CD14-positive monocyte (primary cell): ENCODE results near the gene ZNF544. TPM values are rescaled to one million over a fixed set of nuclear protein-coding genes. Genes with fewer than 3 reads are reported as not detected.

ENCODE experiments used
- DNase-seq, 3 donors: peaks; one replicate each; pipeline ENCODE4 v3.0.0-alpha.2; 2011 to 2022
- H2AFZ ChIP-seq: 2 replicates; pipeline ENCODE4 v1.6.0; 2012; ENCODE audit warnings: mild to moderate bottlenecking, low read depth, low read length, inconsistent platforms; ENCODE audit not compliant: insufficient read depth, poor library complexity, severe bottlenecking
- H3K27ac ChIP-seq, 2 donors: 1 replicate in 1 of 2; 2 replicates in 1 of 2; pipeline ENCODE4 v1.5.1; 2012 to 2013; ENCODE audit warnings: low read length in 2 of 2, control low read depth in 1 of 2, inconsistent platforms in 1 of 2, low read depth in 1 of 2, mild to moderate bottlenecking in 1 of 2
- H3K27me3 ChIP-seq, 2 donors: one replicate each; pipeline versions ENCODE4 v1.6.0 to v1.6.1; 2011 to 2013; ENCODE audit warnings: low read length in 2 of 2; ENCODE audit not compliant: control insufficient read depth in 2 of 2, insufficient read depth in 2 of 2
- H3K36me3 ChIP-seq, 2 donors: replicated peaks in 1 of 2; 1 replicate in 1 of 2; 2 replicates in 1 of 2; pipeline versions ENCODE4 v1.5.1 to v1.6.1; 2012 to 2013; ENCODE audit warnings: low read length in 2 of 2, control low read depth in 1 of 2, inconsistent platforms in 1 of 2, mild to moderate bottlenecking in 1 of 2; ENCODE audit not compliant: insufficient read depth in 2 of 2, control insufficient read depth in 1 of 2
- H3K4me1 ChIP-seq, 2 donors: 1 replicate in 1 of 2; 2 replicates in 1 of 2; pipeline versions ENCODE4 v1.5.1 to v1.6.1; 2012 to 2013; ENCODE audit warnings: low read length in 2 of 2, control low read depth in 1 of 2, inconsistent platforms in 1 of 2, mild to moderate bottlenecking in 1 of 2, moderate library complexity in 1 of 2; ENCODE audit not compliant: insufficient read depth in 2 of 2, control insufficient read depth in 1 of 2
- H3K4me2 ChIP-seq: replicated peaks from 2 replicates; pipeline ENCODE3; 2012; ENCODE audit warnings: low read length, moderate library complexity, mild to moderate bottlenecking; ENCODE audit not compliant: poor library complexity, severe bottlenecking; ENCODE audit errors: extremely low read depth
- H3K4me3 ChIP-seq, 3 experiments: fragments of 200-600 bp in 1 of 3; sonication (generic) in 1 of 3; replicated peaks in 1 of 3; 1 replicate in 2 of 3; 2 replicates in 1 of 3; pipeline ENCODE4 v1.5.1; 2011 to 2013; ENCODE audit warnings: low read length in 3 of 3, mild to moderate bottlenecking in 3 of 3, control low read depth in 2 of 3, low read depth in 2 of 3, inconsistent platforms in 1 of 3, moderate library complexity in 1 of 3
- H3K79me2 ChIP-seq: 2 replicates; pipeline ENCODE4 v1.6.0; 2012; ENCODE audit warnings: mild to moderate bottlenecking, control low read depth, inconsistent platforms, low read length, moderate library complexity; ENCODE audit not compliant: insufficient read depth
- H3K9ac ChIP-seq: 2 replicates; pipeline ENCODE4 v1.6.0; 2017; ENCODE audit warnings: low read length, mild to moderate bottlenecking; ENCODE audit not compliant: insufficient read depth, poor library complexity, severe bottlenecking
- H3K9me3 ChIP-seq, 2 donors: replicated peaks in 1 of 2; 1 replicate in 1 of 2; 2 replicates in 1 of 2; pipeline versions ENCODE4 v1.5.1 to v1.6.1; 2012 to 2013; ENCODE audit warnings: low read length in 2 of 2, control low read depth in 1 of 2; ENCODE audit not compliant: control insufficient read depth in 1 of 2, insufficient read depth in 1 of 2
- H4K20me1 ChIP-seq: 2 replicates; pipeline ENCODE4 v1.6.0; 2012; ENCODE audit warnings: mild to moderate bottlenecking, low read length, control low read depth, moderate library complexity; ENCODE audit not compliant: insufficient read depth
- H3K27ac Mint-ChIP-seq, 7 donors: one replicate each; pipeline ENCODE4 v1.8.0; 2020; ENCODE audit warnings: mild to moderate bottlenecking in 7 of 7, mixed read lengths in 7 of 7, moderate library complexity in 6 of 7, inconsistent platforms in 2 of 7
- H3K27me3 Mint-ChIP-seq, 3 donors: one replicate each; pipeline ENCODE4 v1.8.0; 2021 to 2022; ENCODE audit warnings: low read depth in 3 of 3, mild to moderate bottlenecking in 3 of 3, mixed read lengths in 3 of 3, moderate library complexity in 3 of 3, inconsistent platforms in 1 of 3
- H3K36me3 Mint-ChIP-seq, 2 donors: one replicate each; pipeline ENCODE4 v1.8.0; 2020; ENCODE audit warnings: mixed read lengths in 2 of 2, inconsistent platforms in 1 of 2, mild to moderate bottlenecking in 1 of 2
- H3K4me1 Mint-ChIP-seq: one replicate; pipeline ENCODE4 v1.8.0; 2020; ENCODE audit warnings: mild to moderate bottlenecking, mixed read lengths
- H3K4me3 Mint-ChIP-seq, 2 donors: one replicate each; pipeline ENCODE4 v1.8.0; 2020; ENCODE audit warnings: mild to moderate bottlenecking in 2 of 2, mixed read lengths in 2 of 2, moderate library complexity in 1 of 2
- H3K9me3 Mint-ChIP-seq, 7 donors: one replicate each; pipeline ENCODE4 v1.8.0; 2020 to 2022; ENCODE audit warnings: mixed read lengths in 7 of 7, mild to moderate bottlenecking in 6 of 7, moderate library complexity in 6 of 7, inconsistent platforms in 2 of 7
- CTCF ChIP-seq: fragments of 200-600 bp; IDR thresholded peaks from one replicate; pipeline ENCODE4 v1.8.0; 2022; ENCODE audit warnings: antibody characterized with exemption, mild to moderate bottlenecking
- WGBS: methylation state at CpG from one replicate; pipeline ENCODE4 v1.1.5; 2013; ENCODE audit warnings: missing lambda C conversion rate; ENCODE audit not compliant: insufficient coverage; 5-methylcytosine and 5-hydroxymethylcytosine counted together
- intact Hi-C, 2 donors: fragments of 100-400 bp; cut with micrococcal nuclease; formaldehyde crosslinking; loops; one replicate each; pipeline versions ENCODE4 v1.15.0 to v1.15.1; 2023
- polyA plus RNA-seq, 3 donors: library from polyadenylated mRNA; depleted of rRNA in 1 of 3; unstranded in 2 of 3; stranded (reverse) in 1 of 3; fragments of 300-500 nt in 2 of 3; fragments of >200 nt in 1 of 3; fragmentation: Illumina TruSeq in 2 of 3; gene quantifications; 1 replicate in 2 of 3; 2 replicates in 1 of 3; pipeline ENCODE4 v1.2.3, GENCODE V29; 2012 to 2021

The ZNF544 gene
- polyA plus RNA-seq, 3 donors = 1.5 to 7.9 (median 2.2) TPM

GRCh38 chr19:58227964-58228584 lies 640 bp upstream of the ZNF544 start:
- H3K27ac Mint-ChIP-seq = peak overlapping the region; percentile 30 to 91 (median 81)
- Histone ChIP-seq H3K4me2 (peak overlapping the region; percentile 92), H3K9me3 (peaks cover 70 to 79% of the 10 kb centered on the region in 2 donors), H3K27ac (peak overlapping the region; percentile 15 to 65), H4K20me1 (no peaks in the 10 kb centered on the region), H3K4me3 (peak overlapping the region; percentile 51 to 88 (median 60)), H3K27me3 (no peaks in the 10 kb centered on the region), H3K4me1 (peaks cover 13 to 14% of the 10 kb centered on the region in 2 donors), H2AFZ (peak overlapping the region; percentile 99), H3K79me2 (no peaks in the 10 kb centered on the region), H3K36me3 (peaks cover 21 to 34% of the 10 kb centered on the region in 2 donors), H3K9ac (peak overlapping the region; percentile 74)
- intact Hi-C loops = no loop called here
- no peak for DNase-seq
- H3K4me3 Mint-ChIP-seq = peak overlapping the region; percentile 94 to 97
- H3K27me3 Mint-ChIP-seq = peaks cover 0 to 8% (median 2%) of the 10 kb centered on the region in 3 donors
- TF ChIP-seq CTCF = no peak
- H3K36me3 Mint-ChIP-seq = peaks cover 33 to 41% of the 10 kb centered on the region in 2 donors
- H3K4me1 Mint-ChIP-seq = peaks cover 14% of the 10 kb centered on the region
- 8% methylated on average over 23 of the region's 23 CpGs for WGBS
- peaks cover 46 to 94% (median 86%) of the 10 kb centered on the region in 7 donors for H3K9me3 Mint-ChIP-seq

- Mint-ChIP-seq H3K4me3 (peak overlapping the region; percentile 94 to 97), H3K27ac (no peak overlapping the region), H3K27me3 (peaks cover 0 to 3% (median 2%) of the 10 kb centered on the region in 3 donors), H3K9me3 (peaks cover 44 to 94% (median 81%) of the 10 kb centered on the region in 7 donors), H3K4me1 (peaks cover 14% of the 10 kb centered on the region), H3K36me3 (peaks cover 44 to 53% of the 10 kb centered on the region in 2 donors)
- no peaks in the 10 kb centered on the region for H3K27me3 ChIP-seq
- H2AFZ ChIP-seq = peak overlapping the region; percentile 99
- H3K9me3 ChIP-seq = peaks cover 67 to 76% of the 10 kb centered on the region in 2 donors
- 63% methylated on average over 10 of the region's 13 CpGs for WGBS
- no peak for DNase-seq
- peaks cover 21 to 44% of the 10 kb centered on the region in 2 donors for H3K36me3 ChIP-seq
- H3K4me2 ChIP-seq = peak overlapping the region; percentile 92
- H3K4me3 ChIP-seq = peak overlapping the region; percentile 51 to 88 (median 60)
- no peak overlapping the region for H3K27ac ChIP-seq
- H3K9ac ChIP-seq = no peak overlapping the region
- no peaks in the 10 kb centered on the region for H3K79me2 ChIP-seq
- TF ChIP-seq CTCF = no peak
- H3K4me1 ChIP-seq = peaks cover 13 to 14% of the 10 kb centered on the region in 2 donors
- H4K20me1 ChIP-seq = no peaks in the 10 kb centered on the region
- intact Hi-C loops = no loop called here
Measured at GRCh38 chr19:58229255-58229639, 533 bp downstream of the ZNF544 start.
